Transverse colon (tissue), 3 donors: ENCODE results near the gene ARMCX2.

Experiments used
- EP300 ChIP-seq: sonication (generic); formaldehyde crosslinking; IDR thresholded peaks from one replicate; pipeline ENCODE4 v1.6.1; 2017; ENCODE audit warnings: antibody characterized with exemption, low read depth
- POLR2A ChIP-seq: fragments of 450-650 bp; IDR thresholded peaks from one replicate; pipeline ENCODE4 v1.6.1; 2016; ENCODE audit warnings: antibody characterized with exemption, mild to moderate bottlenecking, moderate library complexity
- TF ChIP-seq, protein P1 (sequence below), 5 experiments: fragments of 200-600 bp in 3 of 5; fragments of 450-650 bp in 2 of 5; sonication (generic) in 3 of 5; IDR thresholded peaks; 1 replicate in 2 of 5; 2 replicates in 3 of 5; pipeline ENCODE4 v1.5.1; 2016 to 2017; ENCODE audit warnings: antibody characterized with exemption in 5 of 5, inconsistent platforms in 3 of 5, mild to moderate bottlenecking in 2 of 5, moderate library complexity in 1 of 5

- TF ChIP-seq, protein P1, sequence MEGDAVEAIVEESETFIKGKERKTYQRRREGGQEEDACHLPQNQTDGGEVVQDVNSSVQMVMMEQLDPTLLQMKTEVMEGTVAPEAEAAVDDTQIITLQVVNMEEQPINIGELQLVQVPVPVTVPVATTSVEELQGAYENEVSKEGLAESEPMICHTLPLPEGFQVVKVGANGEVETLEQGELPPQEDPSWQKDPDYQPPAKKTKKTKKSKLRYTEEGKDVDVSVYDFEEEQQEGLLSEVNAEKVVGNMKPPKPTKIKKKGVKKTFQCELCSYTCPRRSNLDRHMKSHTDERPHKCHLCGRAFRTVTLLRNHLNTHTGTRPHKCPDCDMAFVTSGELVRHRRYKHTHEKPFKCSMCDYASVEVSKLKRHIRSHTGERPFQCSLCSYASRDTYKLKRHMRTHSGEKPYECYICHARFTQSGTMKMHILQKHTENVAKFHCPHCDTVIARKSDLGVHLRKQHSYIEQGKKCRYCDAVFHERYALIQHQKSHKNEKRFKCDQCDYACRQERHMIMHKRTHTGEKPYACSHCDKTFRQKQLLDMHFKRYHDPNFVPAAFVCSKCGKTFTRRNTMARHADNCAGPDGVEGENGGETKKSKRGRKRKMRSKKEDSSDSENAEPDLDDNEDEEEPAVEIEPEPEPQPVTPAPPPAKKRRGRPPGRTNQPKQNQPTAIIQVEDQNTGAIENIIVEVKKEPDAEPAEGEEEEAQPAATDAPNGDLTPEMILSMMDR (IDR thresholded peaks at IDR 0.05), result no peak
- TF ChIP-seq POLR2A (no peak), EP300 (no peak)
These were observed 16.9 kb upstream of the ARMCX2 start for GRCh38 chrX:101676571-101676970.
